ENCODE results near the gene GPR146. TPM values are rescaled to one million over a fixed set of nuclear protein-coding genes. Genes with fewer than 3 reads are reported as not detected.

The GPR146 gene
- total RNA-seq, 1 experiment from 2014 or later: 0.95 TPM

DNA sequence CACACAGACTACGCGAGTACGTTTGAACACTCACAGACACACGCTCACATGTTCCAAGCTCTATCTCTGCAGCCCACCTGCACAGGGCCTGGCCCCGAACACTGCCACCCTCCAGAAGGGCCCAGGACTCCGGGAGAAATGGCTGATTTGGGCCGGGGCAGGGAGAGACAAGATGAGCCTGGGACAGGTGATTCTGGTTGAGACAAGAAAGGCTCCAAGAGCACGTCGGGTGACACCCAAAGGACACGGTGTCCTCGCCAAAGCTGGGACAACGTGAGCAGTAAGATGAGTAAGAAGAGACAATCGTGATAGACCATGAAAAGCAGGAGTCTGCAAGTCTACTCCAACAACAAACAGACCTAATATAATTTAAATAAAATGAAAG is 52.8 kb downstream of the GPR146 start:
- intact Hi-C loops (cut with micrococcal nuclease; ENCODE audit: unreplicated experiment): no loop called here
- Histone ChIP-seq H3K9me3 (ENCODE audit: low read depth, low read length, poor library complexity, severe bottlenecking) (no peaks in the 10 kb centered on the region), H3K36me3 (ENCODE audit: insufficient read depth, low read length, poor library complexity, severe bottlenecking) (no peaks in the 10 kb centered on the region), H3K27ac (ENCODE audit: low read depth, low read length, poor library complexity, severe bottlenecking) (no peak overlapping the region), H3K4me3 (ENCODE audit: low read depth, low read length, poor library complexity, severe bottlenecking) (no peak overlapping the region), H3K27me3 (replicated peaks; ENCODE audit: insufficient read depth, low read depth, low read length, poor library complexity) (no peaks in the 10 kb centered on the region), H3K4me1 (ENCODE audit: insufficient read depth, low read length, poor library complexity, severe bottlenecking) (no peaks in the 10 kb centered on the region)
- no TSS peak for BruUV-seq (replicated peaks)
- CTCF ChIA-PET: no interaction called here
- POLR2A ChIA-PET (ENCODE audit: low non-redundant PET): no interaction called here
- DNase-seq (ENCODE audit: low spot score): no peak
- TF ChIP-seq EZH2 (IDR thresholded peaks at IDR 0.05; ENCODE audit: borderline replicate concordance, low read depth, low read length, poor library complexity, severe bottlenecking): no peak
- TF ChIP-seq, protein P1, sequence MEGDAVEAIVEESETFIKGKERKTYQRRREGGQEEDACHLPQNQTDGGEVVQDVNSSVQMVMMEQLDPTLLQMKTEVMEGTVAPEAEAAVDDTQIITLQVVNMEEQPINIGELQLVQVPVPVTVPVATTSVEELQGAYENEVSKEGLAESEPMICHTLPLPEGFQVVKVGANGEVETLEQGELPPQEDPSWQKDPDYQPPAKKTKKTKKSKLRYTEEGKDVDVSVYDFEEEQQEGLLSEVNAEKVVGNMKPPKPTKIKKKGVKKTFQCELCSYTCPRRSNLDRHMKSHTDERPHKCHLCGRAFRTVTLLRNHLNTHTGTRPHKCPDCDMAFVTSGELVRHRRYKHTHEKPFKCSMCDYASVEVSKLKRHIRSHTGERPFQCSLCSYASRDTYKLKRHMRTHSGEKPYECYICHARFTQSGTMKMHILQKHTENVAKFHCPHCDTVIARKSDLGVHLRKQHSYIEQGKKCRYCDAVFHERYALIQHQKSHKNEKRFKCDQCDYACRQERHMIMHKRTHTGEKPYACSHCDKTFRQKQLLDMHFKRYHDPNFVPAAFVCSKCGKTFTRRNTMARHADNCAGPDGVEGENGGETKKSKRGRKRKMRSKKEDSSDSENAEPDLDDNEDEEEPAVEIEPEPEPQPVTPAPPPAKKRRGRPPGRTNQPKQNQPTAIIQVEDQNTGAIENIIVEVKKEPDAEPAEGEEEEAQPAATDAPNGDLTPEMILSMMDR (conservative IDR thresholded peaks at IDR 0.05; ENCODE audit: low read depth, low read length): no peak

DNA sequence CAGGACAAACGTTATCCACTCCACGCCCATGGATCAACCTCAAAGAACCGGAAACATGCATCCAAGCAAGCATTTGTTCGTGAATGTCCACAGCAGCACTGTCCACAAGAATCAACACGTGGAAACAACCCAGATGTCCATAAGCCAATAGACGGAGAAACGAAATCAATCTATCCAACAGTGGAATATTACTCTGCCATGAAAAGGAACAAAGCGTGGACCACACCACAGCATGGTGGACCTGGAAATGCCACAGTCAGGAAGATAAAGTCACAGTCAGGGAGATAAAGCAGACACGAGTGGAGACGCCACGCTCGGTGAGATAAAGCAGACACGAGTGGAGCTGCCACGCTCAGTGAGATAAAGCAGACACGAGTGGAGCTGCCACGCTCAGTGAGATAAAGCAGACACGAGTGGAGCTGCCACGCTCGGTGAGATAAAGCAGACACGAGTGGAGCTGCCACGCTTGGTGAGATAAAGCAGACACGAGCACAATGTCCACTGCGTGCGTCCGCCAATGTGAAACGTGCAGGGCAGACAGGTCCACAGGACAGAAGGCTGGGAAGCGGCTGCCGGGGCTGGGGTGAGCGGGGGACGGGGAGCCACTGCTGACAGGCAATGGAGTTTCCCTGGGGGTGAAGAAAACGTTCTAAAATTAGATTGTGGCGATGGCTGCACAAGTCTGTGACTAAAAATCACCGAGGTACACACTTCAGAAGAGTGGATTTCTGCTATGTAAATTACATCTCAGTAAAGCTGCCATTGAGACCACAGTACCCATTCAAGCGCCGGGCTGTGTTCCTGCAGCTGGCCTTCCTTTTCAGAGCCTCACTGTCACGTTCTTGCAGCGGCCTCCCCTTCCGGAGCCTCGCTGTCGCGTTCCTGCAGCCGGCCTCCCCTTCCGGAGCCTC is 54.2 kb downstream of the GPR146 start:
- TF ChIP-seq, protein P1 (conservative IDR thresholded peaks at IDR 0.05; ENCODE audit: low read depth, low read length): no peak
- no peak for TF ChIP-seq EZH2 (IDR thresholded peaks at IDR 0.05; ENCODE audit: borderline replicate concordance, low read depth, low read length, poor library complexity, severe bottlenecking)
- H3K27ac ChIP-seq (ENCODE audit: low read depth, low read length, poor library complexity, severe bottlenecking): no peak overlapping the region
- no TSS peak for BruUV-seq (replicated peaks)
- DNase-seq (ENCODE audit: low spot score): no peak
- ChIA-PET POLR2A (ENCODE audit: low non-redundant PET) (no interaction called here), CTCF (no interaction called here)
- H3K9me3 ChIP-seq (ENCODE audit: low read depth, low read length, poor library complexity, severe bottlenecking): no peaks in the 10 kb centered on the region
- H3K36me3 ChIP-seq (ENCODE audit: insufficient read depth, low read length, poor library complexity, severe bottlenecking): no peaks in the 10 kb centered on the region
- H3K4me3 ChIP-seq (ENCODE audit: low read depth, low read length, poor library complexity, severe bottlenecking): no peak overlapping the region
- intact Hi-C loops (cut with micrococcal nuclease; ENCODE audit: unreplicated experiment): no loop called here
- no peaks in the 10 kb centered on the region for H3K4me1 ChIP-seq (ENCODE audit: insufficient read depth, low read length, poor library complexity, severe bottlenecking)
- H3K27me3 ChIP-seq (replicated peaks; ENCODE audit: insufficient read depth, low read depth, low read length, poor library complexity): no peaks in the 10 kb centered on the region

GRCh38 chr7:1099154-1099542 is 54.8 kb downstream of the GPR146 start:
- Histone ChIP-seq H3K9me3 (ENCODE audit: low read depth, low read length, poor library complexity, severe bottlenecking) (no peaks in the 10 kb centered on the region), H3K27ac (ENCODE audit: low read depth, low read length, poor library complexity, severe bottlenecking) (no peak overlapping the region), H3K27me3 (replicated peaks; ENCODE audit: insufficient read depth, low read depth, low read length, poor library complexity) (no peaks in the 10 kb centered on the region), H3K36me3 (ENCODE audit: insufficient read depth, low read length, poor library complexity, severe bottlenecking) (no peaks in the 10 kb centered on the region), H3K4me3 (ENCODE audit: low read depth, low read length, poor library complexity, severe bottlenecking) (no peak overlapping the region), H3K4me1 (ENCODE audit: insufficient read depth, low read length, poor library complexity, severe bottlenecking) (no peaks in the 10 kb centered on the region)
- DNase-seq (ENCODE audit: low spot score): no peak
- POLR2A ChIA-PET (ENCODE audit: low non-redundant PET): no interaction called here
- intact Hi-C loops (cut with micrococcal nuclease; ENCODE audit: unreplicated experiment): no loop called here
- TF ChIP-seq EZH2 (IDR thresholded peaks at IDR 0.05; ENCODE audit: borderline replicate concordance, low read depth, low read length, poor library complexity, severe bottlenecking): no peak
- TF ChIP-seq, protein P1 (conservative IDR thresholded peaks at IDR 0.05; ENCODE audit: low read depth, low read length): no peak
- BruUV-seq (replicated peaks): no TSS peak
- CTCF ChIA-PET: interaction anchor here (0.6 kb wide), 1 partner anchor 13 kb away, joined by 6 read pairs; no protein-coding TSS in a partner anchor

Data from A673 (cell line).